IMR-90 (cell line): ENCODE results near the gene SEC11C. TPM values are rescaled to one million over a fixed set of nuclear protein-coding genes. Genes with fewer than 3 reads are reported as not detected.

Source experiments
- ATAC-seq: fragments of 200-7000 bp; cut with Tn5 transposase; 2 replicates; pipeline ENCODE4 v1.9.1; 2020; ENCODE audit warnings: low read depth, mild to moderate bottlenecking, moderate library complexity
- BruUV-seq: library from RNA; stranded (reverse); fragments of 400-500 nt; replicated peaks from 2 replicates; lab custom pipeline; 2021; lab: Mats Ljungman, UMichigan
- CTCF ChIA-PET: fragments of 300-600 bp; formaldehyde crosslinking; extraction: SDS; loops from one replicate; lab custom pipeline; 2021; ENCODE audit warnings: antibody characterized with exemption; lab: Yijun Ruan, JAX
- POLR2A ChIA-PET: fragments of 300-600 bp; sonication (Branson Sonifier 250); formaldehyde crosslinking; loops from one replicate; lab custom pipeline; 2022; ENCODE audit warnings: antibody characterized with exemption; ENCODE audit not compliant: unreplicated experiment; lab: Charles Lee
- DNase-seq: peaks from one replicate; pipeline ENCODE4 v3.0.0; 2013
- H2AFZ ChIP-seq: replicated peaks from 2 replicates; pipeline ENCODE3; 2013; ENCODE audit warnings: low read length, mild to moderate bottlenecking; ENCODE audit not compliant: poor library complexity
- H2AK5ac ChIP-seq: 2 replicates; pipeline ENCODE4 v1.6.1; 2013; ENCODE audit warnings: low read depth, low read length, inconsistent platforms
- H2AK9ac ChIP-seq: replicated peaks from 2 replicates; pipeline ENCODE3; 2013; ENCODE audit warnings: mild to moderate bottlenecking, low read depth, low read length, moderate library complexity; ENCODE audit not compliant: poor library complexity
- H2BK120ac ChIP-seq: 2 replicates; pipeline ENCODE4 v1.6.1; 2013; ENCODE audit warnings: low read depth, low read length, inconsistent platforms
- H2BK15ac ChIP-seq: 3 replicates; pipeline ENCODE4 v1.6.1; 2013; ENCODE audit warnings: low read depth, low read length, inconsistent platforms
- H2BK20ac ChIP-seq: 2 replicates; pipeline ENCODE4 v1.6.1; 2013; ENCODE audit warnings: low read depth, mild to moderate bottlenecking, inconsistent platforms, low read length, moderate library complexity
- H2BK5ac ChIP-seq: 2 replicates; pipeline ENCODE4 v1.6.1; 2013; ENCODE audit warnings: mild to moderate bottlenecking, low read depth, low read length, inconsistent platforms; ENCODE audit not compliant: poor library complexity, severe bottlenecking
- H3K14ac ChIP-seq: replicated peaks from 2 replicates; pipeline ENCODE4 v1.6.1; 2013; ENCODE audit warnings: low read depth, low read length, inconsistent platforms
- H3K18ac ChIP-seq: 2 replicates; pipeline ENCODE4 v1.6.1; 2013; ENCODE audit warnings: low read depth, low read length, control low read depth
- H3K23ac ChIP-seq: 2 replicates; pipeline ENCODE4 v1.6.1; 2013; ENCODE audit warnings: low read depth, low read length, inconsistent platforms
- H3K27ac ChIP-seq: 2 replicates; pipeline ENCODE4 v1.5.1; 2013; ENCODE audit warnings: mild to moderate bottlenecking, control low read depth, low read length; ENCODE audit not compliant: insufficient read depth
- H3K27me3 ChIP-seq: 2 replicates; pipeline ENCODE4 v1.6.1; 2013; ENCODE audit warnings: low read length; ENCODE audit not compliant: control insufficient read depth, insufficient read depth
- H3K36me3 ChIP-seq: 2 replicates; pipeline ENCODE4 v1.6.1; 2013; ENCODE audit warnings: low read length, mixed read lengths; ENCODE audit not compliant: control insufficient read depth, insufficient read depth
- H3K4ac ChIP-seq: 2 replicates; pipeline ENCODE4 v1.6.1; 2013; ENCODE audit warnings: low read depth, low read length, inconsistent platforms
- H3K4me1 ChIP-seq: 2 replicates; pipeline ENCODE4 v1.6.1; 2013; ENCODE audit warnings: low read length, mixed read lengths; ENCODE audit not compliant: control insufficient read depth, insufficient read depth
- H3K4me2 ChIP-seq: 2 replicates; pipeline ENCODE4 v1.6.1; 2013; ENCODE audit warnings: low read depth, mild to moderate bottlenecking, control low read depth, low read length, moderate library complexity
- H3K4me3 ChIP-seq: 2 replicates; pipeline ENCODE4 v1.5.1; 2013; ENCODE audit warnings: low read depth, mild to moderate bottlenecking, control low read depth, low read length, moderate library complexity; ENCODE audit not compliant: insufficient read depth
- H3K56ac ChIP-seq: 2 replicates; pipeline ENCODE4 v1.6.1; 2013; ENCODE audit warnings: low read length, inconsistent platforms; ENCODE audit not compliant: insufficient read depth; ENCODE audit errors: extremely low read depth
- H3K79me1 ChIP-seq, 2 experiments: 2 replicates each; pipeline ENCODE4 v1.6.1; 2013; ENCODE audit warnings: low read length in 2 of 2, inconsistent platforms in 1 of 2, low read depth in 1 of 2
- H3K9ac ChIP-seq: 2 replicates; pipeline ENCODE4 v1.6.1; 2013; ENCODE audit warnings: low read depth, low read length, control low read depth
- H3K9me1 ChIP-seq: 2 replicates; pipeline ENCODE4 v1.6.1; 2013; ENCODE audit warnings: low read length, inconsistent platforms; ENCODE audit not compliant: insufficient read depth
- H3K9me3 ChIP-seq: 2 replicates; pipeline ENCODE4 v1.6.1; 2013; ENCODE audit warnings: low read length; ENCODE audit not compliant: control insufficient read depth, insufficient read depth
- H4K20me1 ChIP-seq: 2 replicates; pipeline ENCODE4 v1.6.1; 2013; ENCODE audit warnings: low read length, inconsistent platforms; ENCODE audit not compliant: insufficient read depth
- H4K5ac ChIP-seq: 2 replicates; pipeline ENCODE4 v1.6.1; 2013; ENCODE audit warnings: mild to moderate bottlenecking, low read depth, low read length, control low read depth
- H4K8ac ChIP-seq, 2 experiments: 2 replicates each; pipeline ENCODE4 v1.6.1; 2013; ENCODE audit warnings: low read depth in 2 of 2, low read length in 2 of 2, control low read depth in 1 of 2, inconsistent platforms in 1 of 2
- H4K91ac ChIP-seq: 2 replicates; pipeline ENCODE4 v1.6.1; 2013; ENCODE audit warnings: low read depth, low read length, inconsistent platforms; ENCODE audit not compliant: insufficient read depth
- CEBPB ChIP-seq: IDR thresholded peaks from 2 replicates; pipeline ENCODE4 v1.6.1; 2012; ENCODE audit warnings: low read depth, low read length, improper control_type of control experiment
- WGBS, 2 experiments: methylation state at CpG; one replicate each; pipeline versions ENCODE4 v1.1.5 to v1.1.7; 2013; ENCODE audit warnings: missing lambda C conversion rate in 2 of 2; ENCODE audit not compliant: insufficient read length in 1 of 2; ENCODE audit errors: extremely low coverage in 2 of 2; 5-methylcytosine and 5-hydroxymethylcytosine counted together
- dilution Hi-C: fragments of 300-500 bp; cut with HindIII; formaldehyde crosslinking; loops from one replicate; pipeline ENCODE4 v1.14.3; 2018; ENCODE audit warnings: low sequenced_read_pairs; ENCODE audit not compliant: unreplicated experiment
- in situ Hi-C: fragments of 300-500 bp; cut with MboI; formaldehyde crosslinking; loops from 3 replicates; pipeline ENCODE4 v1.14.3; 2019; ENCODE audit warnings: low sequenced_read_pairs, inconsistent platforms, mixed read lengths
- intact Hi-C: fragments of 100-400 bp; cut with micrococcal nuclease; formaldehyde crosslinking; loops from 2 replicates; pipeline ENCODE4 v1.10.0; 2022
- polyA plus RNA-seq, 3 experiments: library from polyadenylated mRNA; depleted of rRNA; stranded (reverse); fragments of >200 nt; gene quantifications; 2 replicates each; pipeline ENCODE4 v1.2.3, GENCODE V29; 2012; ENCODE audit warnings: low replicate concordance in 1 of 3
- total RNA-seq: library from RNA; depleted of rRNA; stranded (reverse); fragments of >200 nt; gene quantifications from 2 replicates; pipeline ENCODE4 v1.2.3, GENCODE V29; 2012

SEC11C gene
- total and polyA plus RNA-seq, 2 of the 4 experiments (the other 2 are of a cell fraction): 10.6 to 11.9 TPM

DNA sequence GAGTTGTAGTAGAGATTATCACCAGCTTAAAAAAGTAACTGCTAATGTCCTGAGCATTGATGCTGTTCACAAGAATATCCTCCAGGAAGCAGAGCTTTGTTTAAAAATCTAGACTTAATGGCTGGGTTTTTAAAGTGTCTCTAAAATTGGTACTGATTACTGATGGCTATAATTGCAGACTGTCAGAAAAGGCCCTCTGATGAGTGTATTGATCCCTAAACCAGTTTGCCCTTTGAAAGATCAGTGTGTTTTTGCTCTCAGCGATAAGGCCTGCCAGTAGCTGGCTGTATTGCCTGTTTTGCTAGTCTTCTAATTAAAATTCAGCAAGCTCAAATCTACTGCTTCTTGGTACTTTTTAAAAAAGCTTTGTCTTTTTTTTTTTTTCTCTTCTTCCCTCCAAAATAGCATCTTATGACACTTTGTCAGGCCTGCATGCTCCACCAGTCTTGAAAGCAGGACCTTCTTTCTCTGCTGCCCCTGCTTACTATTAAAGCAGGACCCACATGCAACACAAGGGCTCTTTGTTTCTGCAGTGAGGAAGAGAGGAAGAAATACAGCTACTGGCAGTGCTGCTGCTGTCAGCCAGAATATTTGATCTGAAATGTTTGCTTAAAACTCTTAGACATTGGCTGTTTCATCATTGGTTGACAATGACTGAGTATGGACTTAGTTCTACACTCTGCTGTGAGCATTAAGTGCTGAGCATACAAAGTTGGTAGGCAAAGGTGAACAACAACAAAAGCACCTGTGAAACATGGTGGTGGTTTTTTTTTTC is 1.8 kb downstream of the SEC11C start:
- TF ChIP-seq CEBPB: no peak
- DNase-seq: no peak
- Histone ChIP-seq H2AK9ac (no peak overlapping the region), H3K4ac (no peak overlapping the region), H3K9me3 (no peaks in the 10 kb centered on the region), H4K5ac (no peak overlapping the region), H2BK5ac (no peak overlapping the region), H2AFZ (no peak overlapping the region), H2BK20ac (no peak overlapping the region), H3K9me1 (no peaks in the 10 kb centered on the region), H3K14ac (no peak overlapping the region), H2BK15ac (no peak overlapping the region), H3K9ac (no peak overlapping the region), H3K18ac (no peak overlapping the region), H3K56ac (no peak overlapping the region), H4K20me1 (no peaks in the 10 kb centered on the region), H4K8ac (no peak overlapping the region), H3K4me2 (no peak overlapping the region), H3K4me3 (no peak overlapping the region), H2AK5ac (no peak overlapping the region), H3K79me1 (peaks cover 11 to 22% of the 10 kb centered on the region in 2 experiments; a peak in 3 of 4 replicates), H3K23ac (no peak overlapping the region), H3K4me1 (no peaks in the 10 kb centered on the region), H4K91ac (no peak overlapping the region), H3K36me3 (no peaks in the 10 kb centered on the region), H3K27me3 (no peaks in the 10 kb centered on the region), H3K27ac (no peak overlapping the region), H2BK120ac (no peak overlapping the region)
- in situ Hi-C loops (no loop called here), intact Hi-C loops (no loop called here), dilution Hi-C loops (no loop called here)
- no peak for ATAC-seq
- POLR2A ChIA-PET: no interaction called here
- CTCF ChIA-PET: interaction anchor here (0.6 kb wide), 1 partner anchor 672 kb away, joined by 3 read pairs; no protein-coding TSS in a partner anchor
- WGBS, 2 experiments: no CpG with 5 or more reads among the region's 1 CpG
- BruUV-seq: no TSS peak
